ENCODE measurements around the gene CTNNA3. TPM values are rescaled to one million over a fixed set of nuclear protein-coding genes. Genes with fewer than 3 reads are reported as not detected.

CTNNA3 gene
- total and polyA plus RNA-seq, 2 donors (not counting 1 experiment from before 2014, with no cell fraction given), result not detected

DNA sequence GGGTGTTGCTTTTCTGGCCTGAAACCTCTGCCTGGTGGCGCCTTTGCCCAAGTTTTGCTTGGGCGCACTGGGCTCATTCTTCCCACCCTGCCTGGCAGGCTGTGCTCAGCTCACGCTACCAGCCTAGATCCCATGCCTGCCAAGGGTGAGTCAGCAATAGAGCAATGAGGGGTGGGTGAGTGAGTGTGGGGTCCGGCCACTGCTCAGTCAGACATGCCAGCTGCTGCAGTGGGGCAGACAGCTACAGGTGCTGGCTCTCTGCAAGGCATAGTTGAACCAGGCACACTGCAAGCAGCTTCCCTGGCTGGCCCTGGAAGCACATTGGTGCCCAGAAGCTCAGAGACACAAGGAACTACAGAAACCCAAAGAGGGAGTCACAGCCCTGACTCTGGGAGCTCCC lies 1451.0 kb downstream of the CTNNA3 start:
- Histone ChIP-seq H4K20me1 (ENCODE audit: control insufficient read depth, extremely low read depth, insufficient read depth, low read length) (no peaks in the 10 kb centered on the region), H3K4me3 (replicated peaks in 1 of 4; ENCODE audit: control extremely low read depth in 1 of 4, insufficient read depth in 1 of 4, low read depth in 3 of 4, low read length in 4 of 4) (no peak overlapping the region), H3K27ac (ENCODE audit: insufficient read depth, low read length) (no peak overlapping the region), H3K4me2 (ENCODE audit: extremely low read depth, insufficient read depth, low read length) (no peak overlapping the region), H2AFZ (ENCODE audit: low read length) (no peak overlapping the region), H3K36me3 (ENCODE audit: control insufficient read depth, insufficient read depth, low read length) (no peaks in the 10 kb centered on the region), H3K27me3 (ENCODE audit: control insufficient read depth, insufficient read depth, low read length) (no peaks in the 10 kb centered on the region), H3K79me2 (ENCODE audit: control insufficient read depth, insufficient read depth, low read length) (no peaks in the 10 kb centered on the region), H3K4me1 (ENCODE audit: control insufficient read depth, extremely low read depth, insufficient read depth, low read length) (no peaks in the 10 kb centered on the region), H3K9me3 (ENCODE audit: control insufficient read depth, insufficient read depth, low read depth, low read length) (no peaks in the 10 kb centered on the region), H3K9ac (ENCODE audit: insufficient read depth, low read length) (no peak overlapping the region)
- TF ChIP-seq, protein P1, sequence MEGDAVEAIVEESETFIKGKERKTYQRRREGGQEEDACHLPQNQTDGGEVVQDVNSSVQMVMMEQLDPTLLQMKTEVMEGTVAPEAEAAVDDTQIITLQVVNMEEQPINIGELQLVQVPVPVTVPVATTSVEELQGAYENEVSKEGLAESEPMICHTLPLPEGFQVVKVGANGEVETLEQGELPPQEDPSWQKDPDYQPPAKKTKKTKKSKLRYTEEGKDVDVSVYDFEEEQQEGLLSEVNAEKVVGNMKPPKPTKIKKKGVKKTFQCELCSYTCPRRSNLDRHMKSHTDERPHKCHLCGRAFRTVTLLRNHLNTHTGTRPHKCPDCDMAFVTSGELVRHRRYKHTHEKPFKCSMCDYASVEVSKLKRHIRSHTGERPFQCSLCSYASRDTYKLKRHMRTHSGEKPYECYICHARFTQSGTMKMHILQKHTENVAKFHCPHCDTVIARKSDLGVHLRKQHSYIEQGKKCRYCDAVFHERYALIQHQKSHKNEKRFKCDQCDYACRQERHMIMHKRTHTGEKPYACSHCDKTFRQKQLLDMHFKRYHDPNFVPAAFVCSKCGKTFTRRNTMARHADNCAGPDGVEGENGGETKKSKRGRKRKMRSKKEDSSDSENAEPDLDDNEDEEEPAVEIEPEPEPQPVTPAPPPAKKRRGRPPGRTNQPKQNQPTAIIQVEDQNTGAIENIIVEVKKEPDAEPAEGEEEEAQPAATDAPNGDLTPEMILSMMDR (conservative IDR thresholded peaks at IDR 0.05 in 1 of 2, IDR thresholded peaks at IDR 0.05 in 1 of 2; ENCODE audit: low read depth in 1 of 2, low read length in 2 of 2), result no peak
- no peak for TF ChIP-seq EZH2 (IDR thresholded peaks at IDR 0.05; ENCODE audit: low read length, missing control alignments)
- no peak for DNase-seq (ENCODE audit: low read depth in 2 of 2)

DNA sequence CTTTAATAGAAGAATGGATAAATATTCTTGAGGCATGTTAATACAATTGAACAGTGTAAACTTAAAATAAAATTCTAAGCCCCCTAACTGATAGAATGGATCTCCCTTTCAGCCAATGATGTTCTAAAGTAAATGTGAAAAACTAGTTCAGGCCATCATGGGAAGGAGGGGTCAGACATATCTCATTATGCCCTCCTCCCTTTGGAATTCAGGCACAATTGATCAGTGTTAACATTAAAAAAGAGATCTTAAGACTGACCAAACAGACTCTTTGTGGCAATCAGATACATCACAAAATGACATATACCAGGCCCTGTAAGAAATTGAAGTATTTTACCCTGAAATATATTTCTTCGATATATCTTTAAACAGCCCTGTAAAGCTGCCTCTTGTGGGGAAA lies 1453.1 kb downstream of the CTNNA3 start:
- H3K79me2 ChIP-seq (ENCODE audit: control insufficient read depth, insufficient read depth, low read length), result no peaks in the 10 kb centered on the region
- no peak overlapping the region for H3K4me2 ChIP-seq (ENCODE audit: extremely low read depth, insufficient read depth, low read length)
- H3K4me1 ChIP-seq (ENCODE audit: control insufficient read depth, extremely low read depth, insufficient read depth, low read length), result no peaks in the 10 kb centered on the region
- no peak overlapping the region for H3K9ac ChIP-seq (ENCODE audit: insufficient read depth, low read length)
- DNase-seq (ENCODE audit: low read depth in 2 of 2), result no peak
- H2AFZ ChIP-seq (ENCODE audit: low read length), result no peak overlapping the region
- no peak overlapping the region for H3K27ac ChIP-seq (ENCODE audit: insufficient read depth, low read length)
- no peak overlapping the region for H3K4me3 ChIP-seq (replicated peaks in 1 of 4; ENCODE audit: control extremely low read depth in 1 of 4, insufficient read depth in 1 of 4, low read depth in 3 of 4, low read length in 4 of 4)
- H4K20me1 ChIP-seq (ENCODE audit: control insufficient read depth, extremely low read depth, insufficient read depth, low read length), result no peaks in the 10 kb centered on the region
- TF ChIP-seq, protein P1 (conservative IDR thresholded peaks at IDR 0.05 in 1 of 2, IDR thresholded peaks at IDR 0.05 in 1 of 2; ENCODE audit: low read depth in 1 of 2, low read length in 2 of 2), result no peak
- TF ChIP-seq EZH2 (IDR thresholded peaks at IDR 0.05; ENCODE audit: low read length, missing control alignments), result no peak
- no peaks in the 10 kb centered on the region for H3K9me3 ChIP-seq (ENCODE audit: control insufficient read depth, insufficient read depth, low read depth, low read length)
- no peaks in the 10 kb centered on the region for H3K27me3 ChIP-seq (ENCODE audit: control insufficient read depth, insufficient read depth, low read length)
- H3K36me3 ChIP-seq (ENCODE audit: control insufficient read depth, insufficient read depth, low read length), result no peaks in the 10 kb centered on the region

DNA sequence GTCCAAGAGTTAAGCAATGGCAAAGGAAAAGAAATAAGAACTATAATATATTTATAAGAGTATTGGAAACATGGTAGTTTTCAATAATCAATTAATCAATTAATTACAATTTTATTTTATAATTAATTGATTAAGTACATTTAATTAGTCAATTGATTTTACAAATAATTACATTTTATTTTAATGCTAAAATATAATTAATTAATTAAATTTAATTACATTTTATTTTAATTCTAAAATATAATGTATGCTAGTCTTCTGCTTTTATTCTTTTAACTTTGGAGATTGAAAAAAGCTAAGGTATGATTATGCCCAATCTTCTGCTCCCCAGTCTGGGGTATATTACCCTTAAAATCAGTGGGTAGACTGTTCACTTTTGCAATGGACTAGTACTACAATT lies 1456.9 kb downstream of the CTNNA3 start:
- no peak for DNase-seq (ENCODE audit: low read depth in 2 of 2)
- no peaks in the 10 kb centered on the region for H3K4me1 ChIP-seq (ENCODE audit: control insufficient read depth, extremely low read depth, insufficient read depth, low read length)
- no peak overlapping the region for H3K9ac ChIP-seq (ENCODE audit: insufficient read depth, low read length)
- H3K9me3 ChIP-seq (ENCODE audit: control insufficient read depth, insufficient read depth, low read depth, low read length), result no peaks in the 10 kb centered on the region
- no peaks in the 10 kb centered on the region for H4K20me1 ChIP-seq (ENCODE audit: control insufficient read depth, extremely low read depth, insufficient read depth, low read length)
- no peak overlapping the region for H3K4me3 ChIP-seq (replicated peaks in 1 of 4; ENCODE audit: control extremely low read depth in 1 of 4, insufficient read depth in 1 of 4, low read depth in 3 of 4, low read length in 4 of 4)
- H3K36me3 ChIP-seq (ENCODE audit: control insufficient read depth, insufficient read depth, low read length), result no peaks in the 10 kb centered on the region
- H3K4me2 ChIP-seq (ENCODE audit: extremely low read depth, insufficient read depth, low read length), result no peak overlapping the region
- no peak overlapping the region for H3K27ac ChIP-seq (ENCODE audit: insufficient read depth, low read length)
- H2AFZ ChIP-seq (ENCODE audit: low read length), result no peak overlapping the region
- H3K27me3 ChIP-seq (ENCODE audit: control insufficient read depth, insufficient read depth, low read length), result no peaks in the 10 kb centered on the region
- TF ChIP-seq, protein P1 (conservative IDR thresholded peaks at IDR 0.05 in 1 of 2, IDR thresholded peaks at IDR 0.05 in 1 of 2; ENCODE audit: low read depth in 1 of 2, low read length in 2 of 2), result no peak
- no peak for TF ChIP-seq EZH2 (IDR thresholded peaks at IDR 0.05; ENCODE audit: low read length, missing control alignments)
- H3K79me2 ChIP-seq (ENCODE audit: control insufficient read depth, insufficient read depth, low read length), result no peaks in the 10 kb centered on the region
